ENCODE results near the gene C7. TPM values are rescaled to one million over a fixed set of nuclear protein-coding genes. Genes with fewer than 3 reads are reported as not detected.

C7 gene
- total RNA-seq, 1 experiment from 2014 or later = not detected

- intact Hi-C loops (cut with micrococcal nuclease; ENCODE audit: unreplicated experiment) = no loop called here
- Mint-ChIP-seq H3K27ac (ENCODE audit: unreplicated experiment) (no peak overlapping the region), H3K4me1 (ENCODE audit: low read depth, unreplicated experiment) (no peaks in the 10 kb centered on the region), H3K27me3 (ENCODE audit: unreplicated experiment) (no peaks in the 10 kb centered on the region), H3K9me3 (ENCODE audit: low read depth, unreplicated experiment) (no peaks in the 10 kb centered on the region), H3K4me3 (ENCODE audit: low read depth, unreplicated experiment) (no peak overlapping the region), H3K36me3 (ENCODE audit: insufficient read depth, unreplicated experiment) (no peaks in the 10 kb centered on the region)
- BruUV-seq (replicated peaks) = no TSS peak
- no peak for TF ChIP-seq CTCF (IDR thresholded peaks at IDR 0.05; ENCODE audit: unreplicated experiment)
- CTCF ChIA-PET = no interaction called here
- DNase-seq = no peak
These were observed 2.0 kb downstream of the C7 start for GRCh38 chr5:40911266-40911665.

GRCh38 chr5:40914835-40915234, 5.5 kb downstream of the C7 start:
- no peak overlapping the region for H3K27ac Mint-ChIP-seq (ENCODE audit: unreplicated experiment)
- intact Hi-C loops (cut with micrococcal nuclease; ENCODE audit: unreplicated experiment) = no loop called here
- H3K36me3 Mint-ChIP-seq (ENCODE audit: insufficient read depth, unreplicated experiment) = no peaks in the 10 kb centered on the region
- H3K4me1 Mint-ChIP-seq (ENCODE audit: low read depth, unreplicated experiment) = no peaks in the 10 kb centered on the region
- TF ChIP-seq CTCF (IDR thresholded peaks at IDR 0.05; ENCODE audit: unreplicated experiment) = no peak
- CTCF ChIA-PET = interaction anchor here (0.6 kb wide), 1 partner anchor 39 kb away, joined by 3 read pairs; no protein-coding TSS in a partner anchor
- H3K27me3 Mint-ChIP-seq (ENCODE audit: unreplicated experiment) = no peaks in the 10 kb centered on the region
- H3K9me3 Mint-ChIP-seq (ENCODE audit: low read depth, unreplicated experiment) = no peaks in the 10 kb centered on the region
- H3K4me3 Mint-ChIP-seq (ENCODE audit: low read depth, unreplicated experiment) = no peak overlapping the region
- DNase-seq = no peak
- BruUV-seq (replicated peaks) = no TSS peak

- BruUV-seq (replicated peaks) = no TSS peak
These were observed 6.1 kb downstream of the C7 start for GRCh38 chr5:40915341-40915926.

GRCh38 chr5:40916226-40916625, 6.9 kb downstream of the C7 start:
- no peaks in the 10 kb centered on the region for H3K27me3 Mint-ChIP-seq (ENCODE audit: unreplicated experiment)
- BruUV-seq (replicated peaks) = no TSS peak
- H3K4me1 Mint-ChIP-seq (ENCODE audit: low read depth, unreplicated experiment) = no peaks in the 10 kb centered on the region
- no peaks in the 10 kb centered on the region for H3K9me3 Mint-ChIP-seq (ENCODE audit: low read depth, unreplicated experiment)
- intact Hi-C loops (cut with micrococcal nuclease; ENCODE audit: unreplicated experiment) = no loop called here
- H3K36me3 Mint-ChIP-seq (ENCODE audit: insufficient read depth, unreplicated experiment) = no peaks in the 10 kb centered on the region
- no peak for TF ChIP-seq CTCF (IDR thresholded peaks at IDR 0.05; ENCODE audit: unreplicated experiment)
- DNase-seq = no peak
- H3K4me3 Mint-ChIP-seq (ENCODE audit: low read depth, unreplicated experiment) = no peak overlapping the region
- H3K27ac Mint-ChIP-seq (ENCODE audit: unreplicated experiment) = no peak overlapping the region
- CTCF ChIA-PET = interaction anchor here (0.7 kb wide), 1 partner anchor 300 kb away, joined by 3 read pairs; no protein-coding TSS in a partner anchor

More at GRCh38 chr5:40915341-40915926, 6.1 kb downstream of the C7 start:
- no peak overlapping the region for H3K27ac Mint-ChIP-seq (ENCODE audit: unreplicated experiment)
- DNase-seq = no peak
- CTCF ChIA-PET = interaction anchor here (0.6 kb wide), 1 partner anchor 40 kb away, joined by 3 read pairs; no protein-coding TSS in a partner anchor
- no peak overlapping the region for H3K4me3 Mint-ChIP-seq (ENCODE audit: low read depth, unreplicated experiment)
- H3K36me3 Mint-ChIP-seq (ENCODE audit: insufficient read depth, unreplicated experiment) = no peaks in the 10 kb centered on the region
- no peaks in the 10 kb centered on the region for H3K9me3 Mint-ChIP-seq (ENCODE audit: low read depth, unreplicated experiment)
- H3K27me3 Mint-ChIP-seq (ENCODE audit: unreplicated experiment) = no peaks in the 10 kb centered on the region
- no peak for TF ChIP-seq CTCF (IDR thresholded peaks at IDR 0.05; ENCODE audit: unreplicated experiment)
- no peaks in the 10 kb centered on the region for H3K4me1 Mint-ChIP-seq (ENCODE audit: low read depth, unreplicated experiment)
- intact Hi-C loops (cut with micrococcal nuclease; ENCODE audit: unreplicated experiment) = no loop called here
